ENCODE data around the gene MMRN2. TPM values are rescaled to one million over a fixed set of nuclear protein-coding genes. Genes with fewer than 3 reads are reported as not detected.
"Not testable (repeated sequence)": the region's sequence is repeated elsewhere in the genome, so short reads cannot be mapped to it uniquely, and the experiment has no call there.

The MMRN2 gene
- total RNA-seq, 1 donor from 2014 or later = 0.17 TPM

DNA sequence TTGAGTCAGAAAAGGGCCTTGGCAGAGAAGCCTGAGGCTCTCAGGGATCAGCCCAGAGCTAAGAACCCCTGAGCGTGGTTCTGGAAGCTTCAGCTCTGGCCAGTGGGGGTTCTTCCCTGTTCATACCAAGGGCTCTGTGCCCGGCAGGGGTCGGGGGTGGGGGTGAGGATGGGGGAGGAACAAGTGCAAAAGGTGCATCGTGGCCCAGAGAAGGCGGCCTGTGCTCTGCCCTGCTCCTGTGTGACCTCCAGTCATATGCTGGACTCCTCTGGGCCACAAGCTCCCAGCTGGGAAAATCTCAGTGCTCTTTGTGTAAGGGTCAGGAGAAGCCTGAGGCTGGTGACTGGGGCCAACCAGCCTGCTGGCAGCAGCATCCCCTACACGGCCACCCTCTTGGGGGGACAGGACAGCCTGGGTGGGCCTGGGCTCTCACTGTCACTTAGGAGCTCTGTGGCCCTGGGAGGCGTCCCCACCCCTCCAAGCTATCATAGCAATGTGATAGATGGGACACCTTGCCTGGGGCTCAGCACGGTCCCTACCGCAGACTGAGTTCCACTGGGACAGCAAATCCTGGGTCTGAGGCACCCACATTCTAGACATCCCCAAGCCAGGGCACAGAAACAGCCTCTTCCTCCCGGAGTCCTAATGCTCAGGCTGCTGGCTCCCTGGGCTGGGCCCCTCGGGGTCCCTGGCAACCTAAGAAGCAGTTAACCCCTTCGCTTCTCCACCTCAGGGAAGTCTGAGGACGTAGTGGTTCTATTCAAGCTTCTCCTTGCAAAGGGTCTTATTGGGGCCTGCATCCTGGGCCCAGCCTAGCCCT, 2.5 kb downstream of the MMRN2 start:
- DNase-seq (ENCODE audit: low read depth) = no peak
- H3K4me3 ChIP-seq (ENCODE audit: low read depth, low read length) = no peak overlapping the region
- TF ChIP-seq, protein P1, sequence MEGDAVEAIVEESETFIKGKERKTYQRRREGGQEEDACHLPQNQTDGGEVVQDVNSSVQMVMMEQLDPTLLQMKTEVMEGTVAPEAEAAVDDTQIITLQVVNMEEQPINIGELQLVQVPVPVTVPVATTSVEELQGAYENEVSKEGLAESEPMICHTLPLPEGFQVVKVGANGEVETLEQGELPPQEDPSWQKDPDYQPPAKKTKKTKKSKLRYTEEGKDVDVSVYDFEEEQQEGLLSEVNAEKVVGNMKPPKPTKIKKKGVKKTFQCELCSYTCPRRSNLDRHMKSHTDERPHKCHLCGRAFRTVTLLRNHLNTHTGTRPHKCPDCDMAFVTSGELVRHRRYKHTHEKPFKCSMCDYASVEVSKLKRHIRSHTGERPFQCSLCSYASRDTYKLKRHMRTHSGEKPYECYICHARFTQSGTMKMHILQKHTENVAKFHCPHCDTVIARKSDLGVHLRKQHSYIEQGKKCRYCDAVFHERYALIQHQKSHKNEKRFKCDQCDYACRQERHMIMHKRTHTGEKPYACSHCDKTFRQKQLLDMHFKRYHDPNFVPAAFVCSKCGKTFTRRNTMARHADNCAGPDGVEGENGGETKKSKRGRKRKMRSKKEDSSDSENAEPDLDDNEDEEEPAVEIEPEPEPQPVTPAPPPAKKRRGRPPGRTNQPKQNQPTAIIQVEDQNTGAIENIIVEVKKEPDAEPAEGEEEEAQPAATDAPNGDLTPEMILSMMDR (conservative IDR thresholded peaks at IDR 0.05; ENCODE audit: low read depth, low read length) = no peak

DNA sequence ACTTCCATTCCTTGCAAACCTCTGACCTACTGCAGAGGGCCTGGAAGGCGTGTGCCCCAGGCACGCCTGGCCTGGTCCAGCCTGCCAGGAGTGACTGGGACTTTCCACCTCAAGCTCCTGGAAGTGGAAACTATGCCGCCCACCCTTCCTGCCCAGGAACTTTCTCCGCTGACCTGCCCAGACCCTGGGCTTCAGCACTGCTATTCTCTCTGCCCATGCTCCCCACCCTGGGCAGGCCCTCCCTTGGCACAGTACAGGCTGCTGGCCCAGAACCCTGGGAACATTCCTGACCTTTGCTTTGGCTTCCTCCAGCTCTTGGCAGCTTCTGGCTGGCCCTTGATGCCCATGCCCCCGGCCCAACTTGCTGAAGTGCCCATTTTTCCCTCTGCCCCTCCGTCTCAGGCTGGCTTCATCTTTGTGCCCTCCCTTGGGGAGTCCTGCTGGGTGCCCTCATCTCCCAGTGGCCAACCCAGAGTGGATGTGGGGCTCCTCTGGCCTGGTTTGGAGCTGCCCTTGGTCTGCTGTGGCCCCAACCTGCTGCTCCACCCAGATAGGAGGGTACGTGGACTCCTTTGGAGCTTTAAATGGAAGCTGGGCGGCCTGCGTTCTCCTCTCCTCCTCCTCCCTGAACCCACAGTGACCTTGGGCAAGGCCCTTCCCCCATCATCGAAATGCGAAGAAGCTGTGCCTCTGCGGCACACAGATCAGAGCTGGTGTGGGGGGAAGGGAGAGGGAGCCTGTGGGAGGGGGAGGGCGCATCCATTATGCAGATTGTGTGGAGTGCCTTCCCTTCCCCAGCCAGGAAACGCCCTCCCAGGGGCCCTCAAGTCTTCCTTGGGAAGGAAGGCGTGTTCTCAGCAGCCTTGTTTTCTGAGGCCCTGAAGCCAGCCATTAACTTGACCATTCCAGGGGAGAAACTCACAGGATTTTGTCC, 3.4 kb downstream of the MMRN2 start:
- DNase-seq (ENCODE audit: low read depth) = no peak
- no peak overlapping the region for H3K4me3 ChIP-seq (ENCODE audit: low read depth, low read length)
- TF ChIP-seq, protein P1 (conservative IDR thresholded peaks at IDR 0.05; ENCODE audit: low read depth, low read length) = no peak

DNA sequence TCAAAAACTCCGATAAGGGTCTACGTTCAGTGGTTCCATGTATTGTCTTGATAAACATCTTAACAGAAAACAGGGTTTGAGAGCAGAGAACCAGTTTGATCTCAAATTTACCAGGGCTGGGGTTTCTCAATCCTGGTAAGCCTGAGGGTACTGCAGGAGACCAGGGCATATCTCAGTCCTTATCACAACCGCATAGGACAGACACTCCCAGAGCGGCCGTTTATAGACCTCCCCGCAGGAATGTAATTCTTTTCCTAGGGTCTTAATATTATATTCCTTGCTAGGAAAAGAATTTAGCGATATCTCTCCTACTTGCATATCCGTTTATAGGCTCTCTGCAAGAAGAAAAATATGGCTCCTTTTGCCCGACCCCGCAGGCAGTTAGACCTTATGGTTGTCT, 4.7 kb downstream of the MMRN2 start:
- not testable (repeated sequence) for H3K4me3 ChIP-seq (ENCODE audit: low read depth, low read length); DNase-seq (ENCODE audit: low read depth)

DNA sequence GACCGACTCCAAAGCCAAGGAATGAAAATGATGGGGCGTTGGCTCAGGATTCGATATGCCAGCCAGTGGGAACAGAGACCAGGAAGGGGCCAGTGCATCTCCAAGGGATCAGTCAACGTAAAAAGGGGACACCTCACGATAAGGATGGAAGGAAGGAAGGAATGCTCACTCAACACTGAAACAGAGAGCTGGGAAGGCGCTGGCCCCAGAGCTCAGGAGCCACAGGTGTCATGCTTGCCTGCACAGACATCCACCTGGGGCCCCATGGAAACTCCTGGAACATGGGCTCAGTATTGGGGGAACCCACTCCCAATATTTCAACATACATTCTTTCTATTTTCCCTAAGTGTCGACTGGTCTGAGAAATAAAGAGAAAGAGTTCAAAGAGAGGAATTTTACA, 5.3 kb downstream of the MMRN2 start:
- DNase-seq (ENCODE audit: low read depth) = no peak
- H3K4me3 ChIP-seq (ENCODE audit: low read depth, low read length) = no peak overlapping the region
- TF ChIP-seq, protein P1 (conservative IDR thresholded peaks at IDR 0.05; ENCODE audit: low read depth, low read length) = no peak

DNA sequence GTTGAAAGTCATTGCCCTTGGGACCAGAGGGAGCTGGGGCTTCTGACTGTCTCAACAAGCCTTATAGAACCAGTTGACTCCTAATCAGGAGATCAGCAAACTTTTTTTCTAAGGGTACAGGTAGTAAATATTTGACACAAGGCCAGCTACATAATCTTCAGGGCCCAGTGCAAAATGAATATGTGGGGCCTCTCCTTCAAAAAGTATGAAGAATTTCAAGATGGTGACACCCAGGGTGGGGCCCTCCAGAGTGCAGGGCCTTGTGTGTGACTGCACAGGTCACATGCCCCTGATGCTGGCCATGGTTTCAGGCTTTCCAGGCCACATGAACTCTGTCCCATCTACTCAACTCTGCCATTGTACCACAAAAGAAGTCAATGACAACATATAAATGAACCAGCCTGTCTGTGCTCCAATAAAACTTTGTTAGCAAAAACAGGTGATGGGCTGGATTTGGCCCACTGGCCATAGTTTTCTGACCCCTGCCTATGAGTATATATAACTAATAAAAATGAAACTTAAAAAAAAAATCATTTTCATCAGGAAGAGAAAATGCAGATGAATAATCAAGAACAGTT, 6.1 kb downstream of the MMRN2 start:
- TF ChIP-seq, protein P1 (conservative IDR thresholded peaks at IDR 0.05; ENCODE audit: low read depth, low read length) = no peak
- H3K4me3 ChIP-seq (ENCODE audit: low read depth, low read length) = no peak overlapping the region
- no peak for DNase-seq (ENCODE audit: low read depth)

DNA sequence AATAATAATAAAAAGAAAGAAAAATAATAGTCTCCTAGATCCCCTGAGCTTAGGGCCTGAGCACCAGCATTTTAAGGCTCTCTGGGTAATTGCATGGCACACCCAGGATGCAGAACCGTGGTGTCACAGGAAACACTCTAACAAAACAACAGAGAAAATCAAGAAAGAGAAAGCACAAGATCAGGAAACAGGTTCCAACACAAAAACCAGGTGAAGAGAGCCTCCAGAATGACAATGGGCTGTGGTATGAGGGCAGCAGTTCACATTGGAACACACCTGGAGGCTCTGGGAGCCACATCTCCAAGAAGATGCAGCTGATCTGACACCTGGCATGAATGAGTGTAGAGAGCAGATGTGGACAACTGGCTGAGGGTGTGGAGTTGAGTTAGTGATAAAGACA, 7.1 kb downstream of the MMRN2 start:
- no peak for DNase-seq (ENCODE audit: low read depth)
- H3K4me3 ChIP-seq (ENCODE audit: low read depth, low read length) = no peak overlapping the region
- TF ChIP-seq, protein P1 (conservative IDR thresholded peaks at IDR 0.05; ENCODE audit: low read depth, low read length) = no peak

DNA sequence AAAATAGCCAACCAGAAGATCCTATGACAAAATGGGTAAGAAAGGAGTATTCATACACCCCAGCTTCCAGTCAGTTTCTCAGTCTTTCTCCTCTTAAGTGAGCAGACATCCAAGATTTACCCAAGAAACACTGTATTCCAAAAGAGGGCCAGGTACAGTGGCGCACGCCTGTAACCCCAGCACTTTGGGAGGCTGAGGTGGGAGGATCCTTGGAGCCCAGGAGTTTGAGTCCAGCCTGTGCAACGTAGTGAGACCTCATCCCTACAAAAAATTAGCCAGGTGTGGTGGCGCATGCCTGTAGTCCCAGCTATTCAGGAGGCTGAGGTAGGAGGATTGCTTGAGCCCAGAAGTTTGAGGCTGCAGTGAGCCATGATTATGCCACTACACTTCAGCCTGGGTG, 9.6 kb downstream of the MMRN2 start:
- not testable (repeated sequence) for DNase-seq (ENCODE audit: low read depth); H3K4me3 ChIP-seq (ENCODE audit: low read depth, low read length)

Data from epithelial cell of proximal tubule (primary cell).